D721Med (cell line): ENCODE data around the gene TF.

Experiments
- DNase-seq: peaks from one replicate; pipeline ENCODE4 v3.0.0; 2011; ENCODE audit warnings: low spot score; ENCODE audit not compliant: insufficient read length
- FAIRE-seq: peaks from 2 replicates; lab custom pipeline; 2011; peaks lifted over from hg19 to GRCh38; lab: Jason Lieb, UNC
- CTCF ChIP-seq: IDR thresholded peaks from 2 replicates; pipeline ENCODE4 v1.5.1; 2012; ENCODE audit warnings: mild to moderate bottlenecking, control low read depth; ENCODE audit not compliant: insufficient read depth; ENCODE audit errors: missing control alignments

The TF gene

GRCh38 chr3:133792171-133792763, 46.1 kb downstream of the TF start:
- TF ChIP-seq CTCF: no peak
- no peak for DNase-seq
- FAIRE-seq: no peak

GRCh38 chr3:133797396-133798105, 51.4 kb downstream of the TF start:
- DNase-seq: no peak
- FAIRE-seq: no peak
- TF ChIP-seq CTCF: no peak

GRCh38 chr3:133799794-133800585, 53.8 kb downstream of the TF start:
- FAIRE-seq: no peak
- DNase-seq: no peak
- TF ChIP-seq CTCF: no peak

- no peak for FAIRE-seq
- no peak for DNase-seq
These were observed 57.3 kb downstream of the TF start for GRCh38 chr3:133803469-133803868.

GRCh38 chr3:133804896-133805295, 58.7 kb downstream of the TF start:
- TF ChIP-seq CTCF: no peak
- FAIRE-seq (no peak), DNase-seq (no peak)

More at GRCh38 chr3:133803469-133803868, 57.3 kb downstream of the TF start:
- TF ChIP-seq CTCF: no peak

- DNase-seq: no peak
- no peak for TF ChIP-seq CTCF
- peak; percentile 25 for FAIRE-seq
These were observed 59.1 kb downstream of the TF start for GRCh38 chr3:133805384-133805701.
